Measurements from ENCODE around the gene ANKRD27. TPM values are rescaled to one million over a fixed set of nuclear protein-coding genes. Genes with fewer than 3 reads are reported as not detected.

ANKRD27 gene
- total and polyA plus RNA-seq, 2 donors: 19.1 to 25.8 TPM

GRCh38 chr19:32637480-32637879 is 37.5 kb downstream of the ANKRD27 start:
- peaks cover 41 to 51% of the 10 kb centered on the region in 2 donors for H3K36me3 ChIP-seq (ENCODE audit: control insufficient read depth in 2 of 2, insufficient read depth in 2 of 2, low read length in 1 of 2)
- no peak overlapping the region for H3K27ac ChIP-seq (ENCODE audit: low read depth in 1 of 2, low read length in 1 of 2)
- H3K9me3 ChIP-seq (ENCODE audit: control insufficient read depth in 2 of 2, insufficient read depth in 1 of 2, low read length in 1 of 2): no peaks in the 10 kb centered on the region
- H3K4me3 ChIP-seq (ENCODE audit: low read length in 2 of 2): no peak overlapping the region
- DNase-seq (ENCODE audit: low read depth in 6 of 9, low spot score in 9 of 9): no peak
- H3K27me3 ChIP-seq (ENCODE audit: control insufficient read depth in 2 of 2, insufficient read depth in 1 of 2, low read length in 1 of 2): no peaks in the 10 kb centered on the region
- WGBS: 93% methylated on average over 14 of the region's 14 CpGs
- H3K4me1 ChIP-seq (ENCODE audit: control insufficient read depth in 2 of 2, insufficient read depth in 2 of 2, low read length in 2 of 2): peaks cover 9% of the 10 kb centered on the region in 2 donors

DNA sequence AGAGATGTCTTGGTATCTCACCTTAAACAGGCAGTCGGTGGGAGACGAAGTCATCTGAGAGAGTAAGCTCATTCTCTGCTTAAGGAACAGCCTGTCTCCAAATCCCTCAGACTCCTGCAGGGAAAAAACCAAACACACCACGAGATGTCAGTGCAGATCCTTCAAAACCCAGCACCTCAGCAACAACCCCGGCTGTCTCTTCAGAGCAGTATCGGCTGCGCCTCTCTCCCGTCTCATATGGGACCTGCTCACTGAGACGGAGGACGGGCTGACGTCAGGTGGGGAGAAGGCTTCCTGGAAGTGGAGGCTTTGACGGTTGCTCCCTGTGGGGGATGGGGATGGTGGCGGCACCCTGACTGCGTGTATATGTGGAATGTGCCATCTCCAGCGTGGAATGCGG is 43.6 kb downstream of the ANKRD27 start:
- 98% methylated on average over 15 of the region's 15 CpGs for WGBS
- no peak for DNase-seq (ENCODE audit: low read depth in 6 of 9, low spot score in 9 of 9)
- Histone ChIP-seq H3K27me3 (ENCODE audit: control insufficient read depth in 2 of 2, insufficient read depth in 1 of 2, low read length in 1 of 2) (no peaks in the 10 kb centered on the region), H3K4me1 (ENCODE audit: control insufficient read depth in 2 of 2, insufficient read depth in 2 of 2, low read length in 2 of 2) (no peaks in the 10 kb centered on the region), H3K36me3 (ENCODE audit: control insufficient read depth in 2 of 2, insufficient read depth in 2 of 2, low read length in 1 of 2) (peaks cover 23 to 68% of the 10 kb centered on the region in 2 donors), H3K9me3 (ENCODE audit: control insufficient read depth in 2 of 2, insufficient read depth in 1 of 2, low read length in 1 of 2) (no peaks in the 10 kb centered on the region), H3K4me3 (ENCODE audit: low read length in 2 of 2) (no peak overlapping the region), H3K27ac (ENCODE audit: low read depth in 1 of 2, low read length in 1 of 2) (no peak overlapping the region)

- 90% methylated on average over 14 of the region's 14 CpGs for WGBS
These were observed 44.6 kb downstream of the ANKRD27 start for GRCh38 chr19:32630338-32630737.

GRCh38 chr19:32627714-32628270 is 47.2 kb downstream of the ANKRD27 start:
- 98% methylated on average over 15 of the region's 15 CpGs for WGBS
- no peak overlapping the region for H3K4me3 ChIP-seq (ENCODE audit: low read length in 2 of 2)
- no peak for DNase-seq (ENCODE audit: low read depth in 6 of 9, low spot score in 9 of 9)
- no peaks in the 10 kb centered on the region for H3K9me3 ChIP-seq (ENCODE audit: control insufficient read depth in 2 of 2, insufficient read depth in 1 of 2, low read length in 1 of 2)
- no peaks in the 10 kb centered on the region for H3K4me1 ChIP-seq (ENCODE audit: control insufficient read depth in 2 of 2, insufficient read depth in 2 of 2, low read length in 2 of 2)
- H3K27ac ChIP-seq (ENCODE audit: low read depth in 1 of 2, low read length in 1 of 2): no peak overlapping the region
- peaks cover 41 to 71% of the 10 kb centered on the region in 2 donors for H3K36me3 ChIP-seq (ENCODE audit: control insufficient read depth in 2 of 2, insufficient read depth in 2 of 2, low read length in 1 of 2)
- H3K27me3 ChIP-seq (ENCODE audit: control insufficient read depth in 2 of 2, insufficient read depth in 1 of 2, low read length in 1 of 2): no peaks in the 10 kb centered on the region

More at GRCh38 chr19:32630338-32630737, 44.6 kb downstream of the ANKRD27 start:
- Histone ChIP-seq H3K27ac (ENCODE audit: low read depth in 1 of 2, low read length in 1 of 2) (no peak overlapping the region), H3K27me3 (ENCODE audit: control insufficient read depth in 2 of 2, insufficient read depth in 1 of 2, low read length in 1 of 2) (no peaks in the 10 kb centered on the region), H3K36me3 (ENCODE audit: control insufficient read depth in 2 of 2, insufficient read depth in 2 of 2, low read length in 1 of 2) (peaks cover 29 to 68% of the 10 kb centered on the region in 2 donors), H3K4me3 (ENCODE audit: low read length in 2 of 2) (no peak overlapping the region), H3K9me3 (ENCODE audit: control insufficient read depth in 2 of 2, insufficient read depth in 1 of 2, low read length in 1 of 2) (no peaks in the 10 kb centered on the region), H3K4me1 (ENCODE audit: control insufficient read depth in 2 of 2, insufficient read depth in 2 of 2, low read length in 2 of 2) (no peaks in the 10 kb centered on the region)
- no peak for DNase-seq (ENCODE audit: low read depth in 6 of 9, low spot score in 9 of 9)

- no peak for DNase-seq (ENCODE audit: low read depth in 6 of 9, low spot score in 9 of 9)
- Histone ChIP-seq H3K4me3 (ENCODE audit: low read length in 2 of 2) (no peak overlapping the region), H3K27me3 (ENCODE audit: control insufficient read depth in 2 of 2, insufficient read depth in 1 of 2, low read length in 1 of 2) (no peaks in the 10 kb centered on the region), H3K9me3 (ENCODE audit: control insufficient read depth in 2 of 2, insufficient read depth in 1 of 2, low read length in 1 of 2) (no peaks in the 10 kb centered on the region), H3K4me1 (ENCODE audit: control insufficient read depth in 2 of 2, insufficient read depth in 2 of 2, low read length in 2 of 2) (no peaks in the 10 kb centered on the region), H3K36me3 (ENCODE audit: control insufficient read depth in 2 of 2, insufficient read depth in 2 of 2, low read length in 1 of 2) (peaks cover 43 to 79% of the 10 kb centered on the region in 2 donors), H3K27ac (ENCODE audit: low read depth in 1 of 2, low read length in 1 of 2) (no peak overlapping the region)
- 98% methylated on average over 4 of the region's 4 CpGs for WGBS
These were observed 48.0 kb downstream of the ANKRD27 start for GRCh38 chr19:32626969-32627368.

GRCh38 chr19:32624410-32624809 is 50.6 kb downstream of the ANKRD27 start:
- WGBS: 95% methylated on average over 6 of the region's 6 CpGs
- peaks cover 59 to 70% of the 10 kb centered on the region in 2 donors for H3K36me3 ChIP-seq (ENCODE audit: control insufficient read depth in 2 of 2, insufficient read depth in 2 of 2, low read length in 1 of 2)
- no peaks in the 10 kb centered on the region for H3K27me3 ChIP-seq (ENCODE audit: control insufficient read depth in 2 of 2, insufficient read depth in 1 of 2, low read length in 1 of 2)
- no peak for DNase-seq (ENCODE audit: low read depth in 6 of 9, low spot score in 9 of 9)
- no peaks in the 10 kb centered on the region for H3K4me1 ChIP-seq (ENCODE audit: control insufficient read depth in 2 of 2, insufficient read depth in 2 of 2, low read length in 2 of 2)
- H3K27ac ChIP-seq (ENCODE audit: low read depth in 1 of 2, low read length in 1 of 2): no peak overlapping the region
- no peak overlapping the region for H3K4me3 ChIP-seq (ENCODE audit: low read length in 2 of 2)
- no peaks in the 10 kb centered on the region for H3K9me3 ChIP-seq (ENCODE audit: control insufficient read depth in 2 of 2, insufficient read depth in 1 of 2, low read length in 1 of 2)

DNA sequence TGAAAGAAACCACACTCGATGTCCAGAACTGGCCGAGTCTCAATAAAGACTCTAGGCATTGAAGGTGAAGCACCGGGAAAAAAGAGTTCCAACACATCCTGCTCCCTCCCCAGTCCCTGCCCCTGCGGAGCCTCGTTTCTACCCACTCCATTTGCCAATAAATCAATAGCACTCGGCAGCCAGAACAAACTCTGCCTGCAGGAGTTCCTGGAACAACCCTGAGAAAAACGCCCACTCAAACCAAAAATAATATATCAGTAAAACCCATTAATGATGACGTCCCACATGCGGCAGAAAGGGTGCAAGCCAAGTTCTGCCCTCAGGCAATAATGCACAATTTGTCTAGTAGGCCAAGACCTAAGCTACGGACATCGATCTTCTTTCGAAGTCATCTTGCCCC is 53.0 kb downstream of the ANKRD27 start:
- H3K27ac ChIP-seq (ENCODE audit: low read depth in 1 of 2, low read length in 1 of 2): no peak overlapping the region
- DNase-seq (ENCODE audit: low read depth in 6 of 9, low spot score in 9 of 9): no peak
- no peaks in the 10 kb centered on the region for H3K27me3 ChIP-seq (ENCODE audit: control insufficient read depth in 2 of 2, insufficient read depth in 1 of 2, low read length in 1 of 2)
- H3K9me3 ChIP-seq (ENCODE audit: control insufficient read depth in 2 of 2, insufficient read depth in 1 of 2, low read length in 1 of 2): no peaks in the 10 kb centered on the region
- H3K36me3 ChIP-seq (ENCODE audit: control insufficient read depth in 2 of 2, insufficient read depth in 2 of 2, low read length in 1 of 2): peaks cover 50 to 64% of the 10 kb centered on the region in 2 donors
- no peaks in the 10 kb centered on the region for H3K4me1 ChIP-seq (ENCODE audit: control insufficient read depth in 2 of 2, insufficient read depth in 2 of 2, low read length in 2 of 2)
- H3K4me3 ChIP-seq (ENCODE audit: low read length in 2 of 2): no peak overlapping the region
- 88% methylated on average over 12 of the region's 12 CpGs for WGBS

DNA sequence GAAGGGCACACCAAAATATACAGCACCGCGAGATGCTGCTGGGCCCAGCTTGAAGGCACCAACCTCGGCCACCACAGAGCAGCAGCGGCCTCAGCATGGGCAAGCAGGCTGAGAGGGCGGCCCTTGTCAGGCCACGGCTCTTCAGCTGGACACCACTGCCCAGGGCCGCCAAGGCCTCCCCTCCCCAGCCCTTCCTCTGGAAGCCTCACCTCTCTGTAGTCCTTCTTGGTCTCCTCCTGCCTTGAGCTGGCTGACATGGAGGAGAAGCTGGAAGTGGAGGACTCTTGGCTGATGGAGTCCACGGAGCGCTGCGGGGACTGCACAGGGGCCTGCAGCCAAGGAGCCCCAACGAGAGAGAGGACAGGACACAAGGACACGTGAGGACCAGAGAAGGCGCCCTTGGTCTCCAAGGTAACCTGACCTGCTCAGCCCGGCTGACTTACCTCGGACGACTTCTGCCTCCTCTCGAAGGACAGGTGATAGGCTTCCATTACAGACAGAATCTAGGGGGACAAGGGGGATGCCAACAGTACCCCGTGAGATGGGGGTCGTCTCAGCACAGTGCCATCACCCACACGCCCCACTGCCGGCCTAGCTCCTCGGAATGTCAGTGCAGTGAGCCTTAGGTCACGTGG is 55.8 kb downstream of the ANKRD27 start:
- Histone ChIP-seq H3K4me3 (ENCODE audit: low read length in 2 of 2) (no peak overlapping the region), H3K9me3 (ENCODE audit: control insufficient read depth in 2 of 2, insufficient read depth in 1 of 2, low read length in 1 of 2) (no peaks in the 10 kb centered on the region), H3K4me1 (ENCODE audit: control insufficient read depth in 2 of 2, insufficient read depth in 2 of 2, low read length in 2 of 2) (no peaks in the 10 kb centered on the region), H3K27me3 (ENCODE audit: control insufficient read depth in 2 of 2, insufficient read depth in 1 of 2, low read length in 1 of 2) (no peaks in the 10 kb centered on the region), H3K27ac (ENCODE audit: low read depth in 1 of 2, low read length in 1 of 2) (no peak overlapping the region), H3K36me3 (ENCODE audit: control insufficient read depth in 2 of 2, insufficient read depth in 2 of 2, low read length in 1 of 2) (peaks cover 53 to 67% of the 10 kb centered on the region in 2 donors)
- DNase-seq (ENCODE audit: low read depth in 6 of 9, low spot score in 9 of 9): no peak
- WGBS: 96% methylated on average over 23 of the region's 23 CpGs

DNA sequence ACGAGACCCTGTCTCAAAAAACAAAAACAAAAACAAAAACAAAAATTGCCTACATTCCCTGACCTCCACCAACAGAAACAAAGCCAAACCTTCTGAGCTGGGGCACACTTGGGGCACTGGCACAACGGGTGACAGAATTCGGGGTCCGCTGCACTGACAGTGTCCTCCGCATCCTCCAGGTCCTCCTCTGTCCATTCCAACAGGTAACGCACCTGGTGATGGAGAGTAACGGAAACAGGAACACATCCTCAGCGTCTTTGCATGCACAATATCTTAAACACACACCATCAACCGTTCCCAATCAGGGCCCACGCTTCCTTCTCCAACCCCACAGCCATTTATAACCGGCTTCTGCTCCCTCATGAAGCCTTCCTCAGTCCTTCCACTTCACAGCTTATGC is 59.4 kb downstream of the ANKRD27 start:
- no peaks in the 10 kb centered on the region for H3K9me3 ChIP-seq (ENCODE audit: control insufficient read depth in 2 of 2, insufficient read depth in 1 of 2, low read length in 1 of 2)
- DNase-seq (ENCODE audit: low read depth in 6 of 9, low spot score in 9 of 9): no peak
- H3K36me3 ChIP-seq (ENCODE audit: control insufficient read depth in 2 of 2, insufficient read depth in 2 of 2, low read length in 1 of 2): peaks cover 47 to 51% of the 10 kb centered on the region in 2 donors
- no peak overlapping the region for H3K27ac ChIP-seq (ENCODE audit: low read depth in 1 of 2, low read length in 1 of 2)
- no peaks in the 10 kb centered on the region for H3K4me1 ChIP-seq (ENCODE audit: control insufficient read depth in 2 of 2, insufficient read depth in 2 of 2, low read length in 2 of 2)
- 87% methylated on average over 11 of the region's 11 CpGs for WGBS
- H3K4me3 ChIP-seq (ENCODE audit: low read length in 2 of 2): no peak overlapping the region
- no peaks in the 10 kb centered on the region for H3K27me3 ChIP-seq (ENCODE audit: control insufficient read depth in 2 of 2, insufficient read depth in 1 of 2, low read length in 1 of 2)

Measured in thymus (tissue), 11 donors.